Fibroblast of skin of left biceps (primary cell): Measurements from ENCODE around the gene KMT2E.
"Not testable (repeated sequence)": the region's sequence is repeated elsewhere in the genome, so short reads cannot be mapped to it uniquely, and the experiment has no call there.

Experiments used
- DNase-seq, 2 experiments: peaks; one replicate each; pipeline ENCODE4 v3.0.0-alpha.2; 2013; ENCODE audit warnings: low read depth in 2 of 2

KMT2E gene

GRCh38 chr7:105013816-105014692, at the start of gene KMT2E:
Gene KMT2E (plus strand): TSS chr7:105014205. CDS start chr7:105040953, 26,748 bp downstream.
- DNase-seq = peak; percentile 65 to 66

- no peak for DNase-seq
These were observed 49.3 kb upstream of the KMT2E start for GRCh38 chr7:104964626-104965236.

- DNase-seq = no peak
These were observed 48.0 kb upstream of the KMT2E start for GRCh38 chr7:104966022-104966421.

- DNase-seq = no peak
These were observed 46.9 kb upstream of the KMT2E start for GRCh38 chr7:104967088-104967487.

GRCh38 chr7:104967595-104967994, 46.4 kb upstream of the KMT2E start:
- DNase-seq = no peak

GRCh38 chr7:104968648-104969047, 45.4 kb upstream of the KMT2E start:
- DNase-seq = no peak

GRCh38 chr7:104969183-104969582, 44.8 kb upstream of the KMT2E start:
- no peak for DNase-seq

GRCh38 chr7:104971290-104972071, 42.5 kb upstream of the KMT2E start:
- no peak for DNase-seq

- peak; percentile 72 to 77 for DNase-seq
These were observed 41.5 kb upstream of the KMT2E start for GRCh38 chr7:104972500-104972899.

GRCh38 chr7:104973227-104973626, 40.8 kb upstream of the KMT2E start:
- DNase-seq = no peak

- DNase-seq = peak; percentile 82 to 85
These were observed 40.0 kb upstream of the KMT2E start for GRCh38 chr7:104973909-104974415.

GRCh38 chr7:104975553-104975952, 38.5 kb upstream of the KMT2E start:
- DNase-seq = not testable (repeated sequence)

- no peak for DNase-seq
These were observed 36.9 kb upstream of the KMT2E start for GRCh38 chr7:104976966-104977636.

- DNase-seq = no peak
These were observed 35.5 kb upstream of the KMT2E start for GRCh38 chr7:104978460-104978859.

- no peak for DNase-seq
These were observed 34.7 kb upstream of the KMT2E start for GRCh38 chr7:104979167-104979841.

GRCh38 chr7:104980440-104980839, 33.6 kb upstream of the KMT2E start:
- no peak for DNase-seq

- no peak for DNase-seq
These were observed 32.9 kb upstream of the KMT2E start for GRCh38 chr7:104980841-104981671.

- DNase-seq = no peak
These were observed 32.4 kb upstream of the KMT2E start for GRCh38 chr7:104981672-104982037.

- DNase-seq = no peak
These were observed 31.5 kb upstream of the KMT2E start for GRCh38 chr7:104982308-104983075.
